HEK293 (cell line): ENCODE measurements around the gene CRABP2.
A peak's percentile ranks its signal among the peaks of the same experiment; 100 is the strongest.

Source experiments
- CTCF ChIP-seq: fragments of 450-650 bp; formaldehyde crosslinking; IDR thresholded peaks from 2 replicates; pipeline ENCODE4 v1.5.1; 2016; ENCODE audit warnings: missing biosample characterization, missing genetic modification characterization
- MYNN ChIP-seq: fragments of 450-650 bp; formaldehyde crosslinking; IDR thresholded peaks from 2 replicates; pipeline ENCODE4 v1.5.1; 2016; ENCODE audit warnings: missing biosample characterization, missing genetic modification characterization, borderline replicate concordance
- OSR2 ChIP-seq: fragments of 450-650 bp; formaldehyde crosslinking; IDR thresholded peaks from 2 replicates; pipeline ENCODE4 v1.5.1; 2016; ENCODE audit warnings: missing biosample characterization, missing genetic modification characterization
- RBAK ChIP-seq: fragments of 450-650 bp; formaldehyde crosslinking; IDR thresholded peaks from 2 replicates; pipeline ENCODE4 v1.5.1; 2016; ENCODE audit warnings: missing biosample characterization, missing genetic modification characterization
- SP3 ChIP-seq: fragments of 450-650 bp; formaldehyde crosslinking; IDR thresholded peaks from 2 replicates; pipeline ENCODE4 v1.5.1; 2016; ENCODE audit warnings: missing biosample characterization, missing genetic modification characterization
- YY1 ChIP-seq: fragments of 450-650 bp; formaldehyde crosslinking; IDR thresholded peaks from 2 replicates; pipeline ENCODE4 v1.5.1; 2018; ENCODE audit warnings: missing biosample characterization, missing genetic modification characterization
- ZNF133 ChIP-seq: fragments of 450-650 bp; formaldehyde crosslinking; IDR thresholded peaks from 2 replicates; pipeline ENCODE4 v1.5.1; 2016; ENCODE audit warnings: missing biosample characterization, missing genetic modification characterization
- ZNF146 ChIP-seq: fragments of 450-650 bp; formaldehyde crosslinking; IDR thresholded peaks from 2 replicates; pipeline ENCODE4 v1.5.1; 2016; ENCODE audit warnings: missing biosample characterization, missing genetic modification characterization
- ZNF148 ChIP-seq: fragments of 450-650 bp; formaldehyde crosslinking; IDR thresholded peaks from 2 replicates; pipeline ENCODE4 v1.5.0; 2017; ENCODE audit warnings: missing biosample characterization, missing genetic modification characterization, borderline replicate concordance
- ZNF155 ChIP-seq: fragments of 450-650 bp; formaldehyde crosslinking; IDR thresholded peaks from 2 replicates; pipeline ENCODE4 v1.5.1; 2016; ENCODE audit warnings: missing biosample characterization, missing genetic modification characterization
- ZNF16 ChIP-seq: fragments of 450-650 bp; formaldehyde crosslinking; IDR thresholded peaks from 2 replicates; pipeline ENCODE4 v1.5.1; 2016; ENCODE audit warnings: low read depth, missing biosample characterization, missing genetic modification characterization
- ZNF214 ChIP-seq: fragments of 450-650 bp; formaldehyde crosslinking; IDR thresholded peaks from 2 replicates; pipeline ENCODE4 v1.5.1; 2017; ENCODE audit warnings: missing biosample characterization, mild to moderate bottlenecking, missing genetic modification characterization, borderline replicate concordance
- ZNF221 ChIP-seq: fragments of 450-650 bp; formaldehyde crosslinking; IDR thresholded peaks from 2 replicates; pipeline ENCODE4 v1.5.1; 2017; ENCODE audit warnings: missing biosample characterization, missing genetic modification characterization, borderline replicate concordance
- ZNF223 ChIP-seq: fragments of 450-650 bp; formaldehyde crosslinking; IDR thresholded peaks from 2 replicates; pipeline ENCODE4 v1.5.1; 2016; ENCODE audit warnings: missing biosample characterization, missing genetic modification characterization
- ZNF280D ChIP-seq: fragments of 450-650 bp; formaldehyde crosslinking; IDR thresholded peaks from 2 replicates; pipeline ENCODE4 v1.5.1; 2016; ENCODE audit warnings: missing biosample characterization, missing genetic modification characterization
- ZNF335 ChIP-seq: fragments of 450-650 bp; formaldehyde crosslinking; conservative IDR thresholded peaks from 2 replicates; pipeline ENCODE4 v1.5.1; 2016; ENCODE audit warnings: missing biosample characterization, missing genetic modification characterization
- ZNF37A ChIP-seq: fragments of 450-650 bp; IDR thresholded peaks from 2 replicates; pipeline ENCODE4 v1.5.1; 2018; ENCODE audit warnings: missing biosample characterization, missing genetic modification characterization
- ZNF529 ChIP-seq: fragments of 450-650 bp; formaldehyde crosslinking; IDR thresholded peaks from 2 replicates; pipeline ENCODE4 v1.5.1; 2017; ENCODE audit warnings: missing genetic modification characterization, missing biosample characterization; ENCODE audit not compliant: insufficient replicate concordance
- ZNF549 ChIP-seq: fragments of 450-650 bp; IDR thresholded peaks from 2 replicates; pipeline ENCODE4 v1.5.1; 2018; ENCODE audit warnings: missing biosample characterization, missing genetic modification characterization, mild to moderate bottlenecking, inconsistent platforms, moderate library complexity
- ZNF555 ChIP-seq: fragments of 450-650 bp; formaldehyde crosslinking; conservative IDR thresholded peaks from 2 replicates; pipeline ENCODE4 v1.5.1; 2017; ENCODE audit warnings: missing biosample characterization, mild to moderate bottlenecking, missing genetic modification characterization, inconsistent platforms
- ZNF558 ChIP-seq: fragments of 450-650 bp; formaldehyde crosslinking; IDR thresholded peaks from 2 replicates; pipeline ENCODE4 v1.5.1; 2016; ENCODE audit warnings: missing biosample characterization, missing genetic modification characterization
- ZNF560 ChIP-seq: fragments of 450-650 bp; formaldehyde crosslinking; IDR thresholded peaks from 2 replicates; pipeline ENCODE4 v1.5.1; 2017; ENCODE audit warnings: missing biosample characterization, missing genetic modification characterization, borderline replicate concordance
- ZNF623 ChIP-seq: fragments of 450-650 bp; formaldehyde crosslinking; IDR thresholded peaks from 2 replicates; pipeline ENCODE4 v1.5.1; 2016; ENCODE audit warnings: missing biosample characterization, missing genetic modification characterization
- ZNF768 ChIP-seq: fragments of 450-650 bp; formaldehyde crosslinking; IDR thresholded peaks from 2 replicates; pipeline ENCODE4 v1.5.1; 2018; ENCODE audit warnings: missing biosample characterization, mild to moderate bottlenecking, missing genetic modification characterization
- TF ChIP-seq, protein P1 (sequence below): fragments of 450-650 bp; formaldehyde crosslinking; IDR thresholded peaks from 2 replicates; pipeline ENCODE4 v1.5.1; 2017; ENCODE audit warnings: missing biosample characterization, mild to moderate bottlenecking, missing genetic modification characterization, moderate library complexity
- TF ChIP-seq, protein P2 (sequence below): fragments of 450-650 bp; formaldehyde crosslinking; IDR thresholded peaks from 2 replicates; pipeline ENCODE4 v1.5.1; 2016; ENCODE audit warnings: missing biosample characterization, missing genetic modification characterization
- TF ChIP-seq, protein P3 (sequence below): fragments of 450-650 bp; formaldehyde crosslinking; IDR thresholded peaks from 2 replicates; pipeline ENCODE4 v1.5.1; 2016; ENCODE audit warnings: missing biosample characterization, missing genetic modification characterization

The CRABP2 gene

DNA sequence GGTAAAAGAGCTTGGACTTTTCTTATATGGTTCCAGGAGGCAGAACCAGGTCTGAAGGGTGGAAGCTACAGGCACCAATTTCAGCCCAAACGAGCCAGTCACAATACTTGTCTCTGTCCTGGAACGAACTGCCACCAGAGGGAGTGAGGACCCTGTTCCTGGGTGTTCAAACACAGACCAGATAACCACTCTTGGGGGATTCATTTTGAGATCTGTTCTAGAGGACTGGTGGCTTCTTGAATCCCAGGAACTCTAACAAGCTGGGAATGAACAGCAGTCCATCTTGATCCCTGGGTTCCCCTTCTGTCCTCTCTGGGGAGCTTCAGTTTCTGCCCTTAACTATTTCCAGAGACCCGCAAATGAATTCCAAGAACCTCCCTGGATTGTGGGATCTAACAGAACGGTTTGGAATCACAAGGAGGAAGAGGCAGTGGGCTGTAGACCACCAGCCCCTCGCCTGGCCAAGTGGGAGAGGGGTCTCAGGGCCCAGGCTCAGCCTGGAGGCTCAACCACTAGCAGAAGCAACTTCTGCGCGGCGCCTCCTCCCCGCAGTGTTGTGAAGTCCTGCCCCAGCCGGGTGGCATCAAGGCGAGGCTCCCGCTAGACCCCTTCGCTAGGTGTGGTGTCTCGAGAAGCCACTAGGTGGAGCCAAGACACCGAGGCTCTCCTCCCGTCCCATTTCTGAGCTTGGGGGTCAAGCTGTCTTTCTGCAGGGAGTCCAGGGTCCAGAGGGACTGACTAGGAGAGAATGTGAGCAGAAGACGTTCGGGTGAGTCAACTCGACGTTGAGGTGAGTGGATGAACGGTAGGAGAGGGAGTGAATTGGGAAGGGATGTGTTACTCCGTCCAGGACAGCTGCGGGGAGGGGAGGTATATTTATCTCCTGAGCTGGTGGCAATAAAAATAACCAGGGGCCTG, 16.1 kb downstream of the CRABP2 start (continued):
- no peak for TF ChIP-seq ZNF549 (tag by site-specific recombination)
- no peak for TF ChIP-seq ZNF280D (tag by site-specific recombination)
- no peak for TF ChIP-seq ZNF555 (tag by site-specific recombination)
- TF ChIP-seq RBAK (tag by site-specific recombination): no peak
- TF ChIP-seq ZNF16 (tag by site-specific recombination): no peak
- TF ChIP-seq ZNF768 (tag by site-specific recombination): no peak
- no peak for TF ChIP-seq ZNF529 (tag by site-specific recombination)
- TF ChIP-seq ZNF623: no peak
- TF ChIP-seq CTCF (tag by site-specific recombination): peak; percentile 94
- TF ChIP-seq, protein P1, sequence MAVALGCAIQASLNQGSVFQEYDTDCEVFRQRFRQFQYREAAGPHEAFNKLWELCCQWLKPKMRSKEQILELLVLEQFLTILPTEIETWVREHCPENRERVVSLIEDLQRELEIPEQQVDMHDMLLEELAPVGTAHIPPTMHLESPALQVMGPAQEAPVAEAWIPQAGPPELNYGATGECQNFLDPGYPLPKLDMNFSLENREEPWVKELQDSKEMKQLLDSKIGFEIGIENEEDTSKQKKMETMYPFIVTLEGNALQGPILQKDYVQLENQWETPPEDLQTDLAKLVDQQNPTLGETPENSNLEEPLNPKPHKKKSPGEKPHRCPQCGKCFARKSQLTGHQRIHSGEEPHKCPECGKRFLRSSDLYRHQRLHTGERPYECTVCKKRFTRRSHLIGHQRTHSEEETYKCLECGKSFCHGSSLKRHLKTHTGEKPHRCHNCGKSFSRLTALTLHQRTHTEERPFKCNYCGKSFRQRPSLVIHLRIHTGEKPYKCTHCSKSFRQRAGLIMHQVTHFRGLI: peak; percentile 66
- TF ChIP-seq SP3 (tag by site-specific recombination): peak; percentile 43; the same call in 1 of the 2 replicates
- TF ChIP-seq MYNN (tag by site-specific recombination): no peak
- TF ChIP-seq YY1 (tag by site-specific recombination): no peak
- no peak for TF ChIP-seq ZNF146 (tag by site-specific recombination)
- no peak for TF ChIP-seq OSR2 (tag by site-specific recombination)
- TF ChIP-seq, protein P2, sequence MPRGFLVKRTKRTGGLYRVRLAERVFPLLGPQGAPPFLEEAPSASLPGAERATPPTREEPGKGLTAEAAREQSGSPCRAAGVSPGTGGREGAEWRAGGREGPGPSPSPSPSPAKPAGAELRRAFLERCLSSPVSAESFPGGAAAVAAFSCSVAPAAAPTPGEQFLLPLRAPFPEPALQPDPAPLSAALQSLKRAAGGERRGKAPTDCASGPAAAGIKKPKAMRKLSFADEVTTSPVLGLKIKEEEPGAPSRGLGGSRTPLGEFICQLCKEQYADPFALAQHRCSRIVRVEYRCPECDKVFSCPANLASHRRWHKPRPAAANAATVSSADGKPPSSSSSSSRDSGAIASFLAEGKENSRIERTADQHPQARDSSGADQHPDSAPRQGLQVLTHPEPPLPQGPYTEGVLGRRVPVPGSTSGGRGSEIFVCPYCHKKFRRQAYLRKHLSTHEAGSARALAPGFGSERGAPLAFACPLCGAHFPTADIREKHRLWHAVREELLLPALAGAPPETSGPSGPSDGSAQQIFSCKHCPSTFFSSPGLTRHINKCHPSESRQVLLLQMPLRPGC (tag by site-specific recombination): no peak
- TF ChIP-seq ZNF133 (tag by site-specific recombination): no peak
- no peak for TF ChIP-seq ZNF37A (tag by site-specific recombination)
- TF ChIP-seq ZNF560: no peak
- TF ChIP-seq ZNF148 (tag by site-specific recombination): no peak
- TF ChIP-seq ZNF221 (tag by site-specific recombination): no peak
- TF ChIP-seq ZNF214 (tag by site-specific recombination): no peak
- no peak for TF ChIP-seq ZNF155 (tag by site-specific recombination)
- TF ChIP-seq ZNF335 (tag by site-specific recombination): peak; percentile 86
- TF ChIP-seq ZNF223 (tag by site-specific recombination): no peak
- TF ChIP-seq, protein P3, sequence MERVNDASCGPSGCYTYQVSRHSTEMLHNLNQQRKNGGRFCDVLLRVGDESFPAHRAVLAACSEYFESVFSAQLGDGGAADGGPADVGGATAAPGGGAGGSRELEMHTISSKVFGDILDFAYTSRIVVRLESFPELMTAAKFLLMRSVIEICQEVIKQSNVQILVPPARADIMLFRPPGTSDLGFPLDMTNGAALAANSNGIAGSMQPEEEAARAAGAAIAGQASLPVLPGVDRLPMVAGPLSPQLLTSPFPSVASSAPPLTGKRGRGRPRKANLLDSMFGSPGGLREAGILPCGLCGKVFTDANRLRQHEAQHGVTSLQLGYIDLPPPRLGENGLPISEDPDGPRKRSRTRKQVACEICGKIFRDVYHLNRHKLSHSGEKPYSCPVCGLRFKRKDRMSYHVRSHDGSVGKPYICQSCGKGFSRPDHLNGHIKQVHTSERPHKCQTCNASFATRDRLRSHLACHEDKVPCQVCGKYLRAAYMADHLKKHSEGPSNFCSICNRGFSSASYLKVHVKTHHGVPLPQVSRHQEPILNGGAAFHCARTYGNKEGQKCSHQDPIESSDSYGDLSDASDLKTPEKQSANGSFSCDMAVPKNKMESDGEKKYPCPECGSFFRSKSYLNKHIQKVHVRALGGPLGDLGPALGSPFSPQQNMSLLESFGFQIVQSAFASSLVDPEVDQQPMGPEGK (tag by site-specific recombination): peak; percentile 78
- TF ChIP-seq ZNF558 (tag by site-specific recombination): 0 out of 2 replicates have a peak, but pooled peaks have one; percentile 44
